ENCODE measurements around the gene ATP2B3. TPM values are rescaled to one million over a fixed set of nuclear protein-coding genes. Genes with fewer than 3 reads are reported as not detected.
A peak's percentile ranks its signal among the peaks of the same experiment; 100 is the strongest.

The ATP2B3 gene
- total RNA-seq, 4 donors from 2014 or later, result not detected

GRCh38 chrX:153521034-153521433 is 3.6 kb downstream of the ATP2B3 start:
- H3K27me3 ChIP-seq, result no peaks in the 10 kb centered on the region
- peak; percentile 36 to 42 for DNase-seq
- TF ChIP-seq CTCF (IDR thresholded peaks at IDR 0.05) (no peak), POLR2A (IDR thresholded peaks at IDR 0.05) (no peak)
- H3K4me1 ChIP-seq, result no peaks in the 10 kb centered on the region
- H3K27ac ChIP-seq, result no peak overlapping the region
- intact Hi-C loops (cut with DNase I), result no loop called here
- no peaks in the 10 kb centered on the region for H3K36me3 ChIP-seq
- 37% methylated on average over 6 of the region's 9 CpGs; no CpG with 5 or more reads in 1 of the 2 donors for WGBS, 2 donors
- H3K4me3 ChIP-seq (replicated peaks in 1 of 3), result no peak overlapping the region
- H3K9me3 ChIP-seq, result no peaks in the 10 kb centered on the region

GRCh38 chrX:153522259-153522658 is 4.8 kb downstream of the ATP2B3 start:
- no peaks in the 10 kb centered on the region for H3K4me1 ChIP-seq
- intact Hi-C loops (cut with DNase I), result no loop called here
- H3K27ac ChIP-seq, result no peak overlapping the region
- no peaks in the 10 kb centered on the region for H3K36me3 ChIP-seq
- H3K4me3 ChIP-seq (replicated peaks in 1 of 3), result no peak overlapping the region
- TF ChIP-seq POLR2A (IDR thresholded peaks at IDR 0.05) (no peak), CTCF (IDR thresholded peaks at IDR 0.05) (no peak)
- H3K9me3 ChIP-seq, result no peaks in the 10 kb centered on the region
- no peaks in the 10 kb centered on the region for H3K27me3 ChIP-seq
- WGBS, 2 donors, result 40% methylated on average over 7 of the region's 12 CpGs; no CpG with 5 or more reads in 1 of the 2 donors
- DNase-seq, result no peak

- Histone ChIP-seq H3K36me3 (no peaks in the 10 kb centered on the region), H3K27me3 (no peaks in the 10 kb centered on the region), H3K27ac (no peak overlapping the region), H3K9me3 (no peaks in the 10 kb centered on the region), H3K4me3 (replicated peaks in 1 of 3) (no peak overlapping the region), H3K4me1 (no peaks in the 10 kb centered on the region)
- 88 to 92% methylated on average over 7 of the region's 7 CpGs for WGBS, 2 donors
- intact Hi-C loops (cut with DNase I), result no loop called here
- DNase-seq, result no peak
- TF ChIP-seq CTCF (IDR thresholded peaks at IDR 0.05), result no peak
- no peak for TF ChIP-seq POLR2A (IDR thresholded peaks at IDR 0.05)
Observed at GRCh38 chrX:153523269-153523668, 5.8 kb downstream of the ATP2B3 start.

GRCh38 chrX:153524234-153524633 is 6.8 kb downstream of the ATP2B3 start:
- H3K4me1 ChIP-seq, result no peaks in the 10 kb centered on the region
- no peak for DNase-seq
- H3K27ac ChIP-seq, result no peak overlapping the region
- H3K4me3 ChIP-seq (replicated peaks in 1 of 3), result no peak overlapping the region
- intact Hi-C loops (cut with DNase I), result no loop called here
- no peak for TF ChIP-seq POLR2A (IDR thresholded peaks at IDR 0.05)
- H3K9me3 ChIP-seq, result no peaks in the 10 kb centered on the region
- 94 to 98% methylated on average over 3 of the region's 3 CpGs for WGBS, 2 donors
- no peaks in the 10 kb centered on the region for H3K27me3 ChIP-seq
- no peaks in the 10 kb centered on the region for H3K36me3 ChIP-seq

- intact Hi-C loops (cut with DNase I), result no loop called here
- no peak for DNase-seq
- Histone ChIP-seq H3K27me3 (no peaks in the 10 kb centered on the region), H3K27ac (no peak overlapping the region), H3K4me1 (no peaks in the 10 kb centered on the region), H3K36me3 (no peaks in the 10 kb centered on the region), H3K4me3 (replicated peaks in 1 of 3) (no peak overlapping the region), H3K9me3 (no peaks in the 10 kb centered on the region)
- WGBS, 2 donors, result no CpG with 5 or more reads among the region's 6 CpGs
- TF ChIP-seq POLR2A (IDR thresholded peaks at IDR 0.05) (no peak), CTCF (IDR thresholded peaks at IDR 0.05) (no peak)
Observed at GRCh38 chrX:153525451-153525850, 8.0 kb downstream of the ATP2B3 start.

GRCh38 chrX:153526042-153526441 is 8.6 kb downstream of the ATP2B3 start:
- DNase-seq, result no peak
- Histone ChIP-seq H3K27ac (no peak overlapping the region), H3K4me3 (replicated peaks in 1 of 3) (no peak overlapping the region), H3K4me1 (no peaks in the 10 kb centered on the region), H3K27me3 (no peaks in the 10 kb centered on the region), H3K9me3 (no peaks in the 10 kb centered on the region), H3K36me3 (no peaks in the 10 kb centered on the region)
- intact Hi-C loops (cut with DNase I), result no loop called here
- WGBS, 2 donors, result 69 to 85% methylated on average over 3 to 4 of the region's 7 CpGs
- no peak for TF ChIP-seq POLR2A (IDR thresholded peaks at IDR 0.05)
